ENCODE results near the gene RAET1E. TPM values are rescaled to one million over a fixed set of nuclear protein-coding genes. Genes with fewer than 3 reads are reported as not detected.

The RAET1E gene
- total and polyA plus RNA-seq, 9 of the 15 experiments (the other 6 are each of a cell fraction or from before 2014, with no cell fraction given): not detected

DNA sequence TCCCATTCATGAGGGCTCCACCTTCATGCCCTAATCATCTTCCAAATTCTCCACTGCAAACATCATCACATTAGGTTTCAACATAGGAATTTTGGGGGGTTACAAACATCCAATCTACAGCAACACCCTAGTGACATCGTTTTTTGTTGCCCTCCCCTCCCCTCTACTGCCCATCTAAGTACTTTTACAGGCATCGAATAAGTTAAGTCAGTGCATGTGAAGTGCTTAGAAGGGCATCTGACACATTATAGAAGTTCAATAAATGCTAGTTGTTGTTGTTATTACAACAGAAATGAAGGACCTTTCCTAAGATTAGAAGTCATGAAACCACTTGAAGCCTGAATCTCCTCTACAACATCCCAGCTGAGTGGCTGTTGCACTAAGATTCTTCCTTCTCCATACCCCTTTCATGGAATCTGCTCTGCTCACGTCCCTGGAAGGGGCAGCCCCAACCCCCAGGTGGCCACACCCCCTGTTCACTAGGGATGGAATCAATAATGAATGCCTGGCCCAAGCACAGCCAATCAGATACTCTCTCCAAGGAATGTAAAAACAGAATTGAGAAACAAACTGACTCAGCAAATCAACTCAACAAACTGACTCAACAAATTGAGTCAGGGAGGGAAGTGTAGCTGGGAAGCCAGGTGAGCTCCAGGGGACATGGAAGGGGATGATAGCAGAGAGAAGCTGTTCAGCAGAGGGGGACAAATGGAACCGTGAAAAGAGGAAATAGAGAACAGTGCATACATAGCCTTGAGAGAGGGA is 29.9 kb downstream of the RAET1E start (continued):
- no peak for TF ChIP-seq HNRNPH1 (optimal IDR thresholded peaks at IDR 0.05; ENCODE audit: low read depth, low read length)
- TF ChIP-seq, protein P1, sequence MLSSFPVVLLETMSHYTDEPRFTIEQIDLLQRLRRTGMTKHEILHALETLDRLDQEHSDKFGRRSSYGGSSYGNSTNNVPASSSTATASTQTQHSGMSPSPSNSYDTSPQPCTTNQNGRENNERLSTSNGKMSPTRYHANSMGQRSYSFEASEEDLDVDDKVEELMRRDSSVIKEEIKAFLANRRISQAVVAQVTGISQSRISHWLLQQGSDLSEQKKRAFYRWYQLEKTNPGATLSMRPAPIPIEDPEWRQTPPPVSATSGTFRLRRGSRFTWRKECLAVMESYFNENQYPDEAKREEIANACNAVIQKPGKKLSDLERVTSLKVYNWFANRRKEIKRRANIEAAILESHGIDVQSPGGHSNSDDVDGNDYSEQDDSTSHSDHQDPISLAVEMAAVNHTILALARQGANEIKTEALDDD (IDR thresholded peaks at IDR 0.05): no peak
- TF ChIP-seq GABPB2 (CRISPR knock-in tag; conservative IDR thresholded peaks at IDR 0.05): no peak
- no peak for TF ChIP-seq BRCA1 (IDR thresholded peaks at IDR 0.05)
- no peak for TF ChIP-seq BRCA1 (CRISPR knock-in tag; IDR thresholded peaks at IDR 0.05)
- no peak for TF ChIP-seq ELF1 (tag; IDR thresholded peaks at IDR 0.05)
- TF ChIP-seq ZNF311 (CRISPR knock-in tag; IDR thresholded peaks at IDR 0.05): no peak
- TF ChIP-seq, protein P2, sequence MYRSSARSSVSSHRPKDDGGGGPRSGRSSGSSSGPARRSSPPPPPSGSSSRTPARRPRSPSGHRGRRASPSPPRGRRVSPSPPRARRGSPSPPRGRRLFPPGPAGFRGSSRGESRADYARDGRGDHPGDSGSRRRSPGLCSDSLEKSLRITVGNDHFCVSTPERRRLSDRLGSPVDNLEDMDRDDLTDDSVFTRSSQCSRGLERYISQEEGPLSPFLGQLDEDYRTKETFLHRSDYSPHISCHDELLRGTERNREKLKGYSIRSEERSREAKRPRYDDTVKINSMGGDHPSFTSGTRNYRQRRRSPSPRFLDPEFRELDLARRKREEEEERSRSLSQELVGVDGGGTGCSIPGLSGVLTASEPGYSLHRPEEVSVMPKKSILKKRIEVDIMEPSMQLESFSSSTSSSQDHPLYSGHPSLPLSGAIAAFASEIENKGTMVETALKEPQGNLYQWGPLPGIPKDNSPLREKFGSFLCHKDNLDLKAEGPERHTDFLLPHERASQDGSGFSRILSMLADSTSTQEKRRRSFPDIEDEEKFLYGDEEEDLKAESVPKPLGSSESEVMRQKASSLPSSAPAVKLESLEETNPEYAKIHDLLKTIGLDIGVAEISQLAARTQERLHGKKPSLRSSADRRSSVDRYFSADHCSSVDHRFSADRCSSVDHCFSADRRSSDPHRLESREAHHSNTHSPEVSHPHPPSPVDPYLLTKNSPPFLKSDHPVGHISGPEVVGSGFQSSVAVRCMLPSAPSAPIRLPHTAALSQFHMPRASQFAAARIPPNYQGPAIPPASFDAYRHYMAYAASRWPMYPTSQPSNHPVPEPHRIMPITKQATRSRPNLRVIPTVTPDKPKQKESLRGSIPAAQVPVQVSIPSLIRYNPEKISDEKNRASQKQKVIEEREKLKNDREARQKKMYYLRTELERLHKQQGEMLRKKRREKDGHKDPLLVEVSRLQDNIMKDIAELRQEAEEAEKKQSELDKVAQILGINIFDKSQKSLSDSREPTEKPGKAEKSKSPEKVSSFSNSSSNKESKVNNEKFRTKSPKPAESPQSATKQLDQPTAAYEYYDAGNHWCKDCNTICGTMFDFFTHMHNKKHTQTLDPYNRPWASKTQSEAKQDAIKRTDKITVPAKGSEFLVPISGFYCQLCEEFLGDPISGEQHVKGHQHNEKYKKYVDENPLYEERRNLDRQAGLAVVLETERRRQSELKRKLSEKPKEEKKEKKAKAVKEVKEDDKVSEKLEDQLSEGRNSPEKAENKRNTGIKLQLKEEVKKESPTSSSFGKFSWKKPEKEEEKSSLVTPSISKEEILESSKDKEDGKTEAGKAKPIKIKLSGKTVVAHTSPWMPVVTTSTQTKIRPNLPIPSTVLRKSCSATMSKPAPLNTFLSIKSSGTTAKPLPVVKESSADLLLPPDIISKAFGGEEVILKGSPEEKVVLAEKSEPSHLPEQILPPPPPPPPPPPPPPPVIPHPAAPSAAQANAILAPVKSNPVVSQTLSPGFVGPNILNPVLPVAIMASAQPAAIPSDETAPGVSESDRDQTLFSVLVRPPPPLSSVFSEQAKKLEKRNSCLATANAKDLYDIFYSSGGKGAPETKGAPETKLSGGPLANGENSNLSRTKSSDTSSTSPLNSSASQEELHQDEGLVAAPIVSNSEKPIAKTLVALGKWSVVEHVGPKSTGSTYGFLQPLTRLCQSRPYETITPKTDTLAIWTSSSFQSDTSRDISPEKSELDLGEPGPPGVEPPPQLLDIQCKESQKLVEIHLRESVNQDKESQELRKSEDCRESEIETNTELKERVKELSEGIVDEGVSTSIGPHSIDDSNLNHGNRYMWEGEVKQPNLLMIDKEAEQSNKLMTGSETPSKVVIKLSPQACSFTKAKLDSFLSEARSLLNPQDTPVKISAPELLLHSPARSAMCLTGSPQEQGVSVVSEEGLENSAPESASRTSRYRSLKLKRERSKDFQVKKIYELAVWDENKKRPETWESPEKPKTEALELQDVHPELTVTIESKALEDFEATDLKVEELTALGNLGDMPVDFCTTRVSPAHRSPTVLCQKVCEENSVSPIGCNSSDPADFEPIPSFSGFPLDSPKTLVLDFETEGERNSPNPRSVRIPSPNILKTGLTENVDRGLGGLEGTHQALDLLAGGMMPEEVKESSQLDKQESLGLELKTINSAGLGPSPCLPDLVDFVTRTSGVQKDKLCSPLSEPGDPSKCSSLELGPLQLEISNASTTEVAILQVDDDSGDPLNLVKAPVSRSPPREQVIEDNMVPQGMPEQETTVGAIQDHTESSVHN (IDR thresholded peaks at IDR 0.05; ENCODE audit: borderline replicate concordance in 1 of 2, low read depth in 1 of 2): 0 out of 4 replicates have a peak, but pooled peaks of 1 of the 2 experiments have one; percentile 26
- TF ChIP-seq, protein P3, sequence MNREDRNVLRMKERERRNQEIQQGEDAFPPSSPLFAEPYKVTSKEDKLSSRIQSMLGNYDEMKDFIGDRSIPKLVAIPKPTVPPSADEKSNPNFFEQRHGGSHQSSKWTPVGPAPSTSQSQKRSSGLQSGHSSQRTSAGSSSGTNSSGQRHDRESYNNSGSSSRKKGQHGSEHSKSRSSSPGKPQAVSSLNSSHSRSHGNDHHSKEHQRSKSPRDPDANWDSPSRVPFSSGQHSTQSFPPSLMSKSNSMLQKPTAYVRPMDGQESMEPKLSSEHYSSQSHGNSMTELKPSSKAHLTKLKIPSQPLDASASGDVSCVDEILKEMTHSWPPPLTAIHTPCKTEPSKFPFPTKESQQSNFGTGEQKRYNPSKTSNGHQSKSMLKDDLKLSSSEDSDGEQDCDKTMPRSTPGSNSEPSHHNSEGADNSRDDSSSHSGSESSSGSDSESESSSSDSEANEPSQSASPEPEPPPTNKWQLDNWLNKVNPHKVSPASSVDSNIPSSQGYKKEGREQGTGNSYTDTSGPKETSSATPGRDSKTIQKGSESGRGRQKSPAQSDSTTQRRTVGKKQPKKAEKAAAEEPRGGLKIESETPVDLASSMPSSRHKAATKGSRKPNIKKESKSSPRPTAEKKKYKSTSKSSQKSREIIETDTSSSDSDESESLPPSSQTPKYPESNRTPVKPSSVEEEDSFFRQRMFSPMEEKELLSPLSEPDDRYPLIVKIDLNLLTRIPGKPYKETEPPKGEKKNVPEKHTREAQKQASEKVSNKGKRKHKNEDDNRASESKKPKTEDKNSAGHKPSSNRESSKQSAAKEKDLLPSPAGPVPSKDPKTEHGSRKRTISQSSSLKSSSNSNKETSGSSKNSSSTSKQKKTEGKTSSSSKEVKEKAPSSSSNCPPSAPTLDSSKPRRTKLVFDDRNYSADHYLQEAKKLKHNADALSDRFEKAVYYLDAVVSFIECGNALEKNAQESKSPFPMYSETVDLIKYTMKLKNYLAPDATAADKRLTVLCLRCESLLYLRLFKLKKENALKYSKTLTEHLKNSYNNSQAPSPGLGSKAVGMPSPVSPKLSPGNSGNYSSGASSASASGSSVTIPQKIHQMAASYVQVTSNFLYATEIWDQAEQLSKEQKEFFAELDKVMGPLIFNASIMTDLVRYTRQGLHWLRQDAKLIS (CRISPR knock-in tag; IDR thresholded peaks at IDR 0.05): no peak
- peak; percentile 77 for TF ChIP-seq ARID1B (IDR thresholded peaks at IDR 0.05)
- no peak for TF ChIP-seq GTF2E2 (tag; IDR thresholded peaks at IDR 0.05)
- no peak for TF ChIP-seq GATAD2B (IDR thresholded peaks at IDR 0.05; ENCODE audit: borderline replicate concordance)
- TF ChIP-seq ZNF347 (CRISPR knock-in tag; IDR thresholded peaks at IDR 0.05; ENCODE audit: low read depth): no peak

All from K562 (cell line).